ENCODE results near the gene ANO3. TPM values are rescaled to one million over a fixed set of nuclear protein-coding genes. Genes with fewer than 3 reads are reported as not detected.

Gene ANO3
- total RNA-seq, 4 donors from 2014 or later: 0.12 to 0.32 (median 0.19) TPM; not detected in 1

DNA sequence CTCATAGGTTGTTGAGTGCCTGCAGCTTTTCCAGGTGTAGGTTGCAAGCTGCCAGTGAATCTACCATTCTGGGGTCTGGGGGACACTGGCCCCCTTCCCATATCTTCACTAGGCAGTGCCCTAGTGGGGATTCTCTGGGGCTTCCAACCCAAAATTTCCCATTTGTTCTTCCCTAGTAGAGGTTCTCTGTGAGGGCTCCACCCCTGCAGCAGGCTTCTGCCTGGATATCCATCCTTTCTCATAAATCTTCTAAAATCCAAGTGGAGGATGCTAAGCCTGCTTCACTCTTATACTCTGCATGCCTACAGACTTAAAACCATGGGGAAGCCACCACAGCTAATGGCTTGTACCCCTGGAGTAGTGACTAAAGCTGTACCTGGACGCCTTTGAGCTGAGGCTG, 33.4 kb downstream of the ANO3 start:
- 95% methylated on average over 1 of the region's 1 CpG for WGBS, 2 donors
- TF ChIP-seq POLR2A (IDR thresholded peaks at IDR 0.05): no peak
- TF ChIP-seq, protein P1, sequence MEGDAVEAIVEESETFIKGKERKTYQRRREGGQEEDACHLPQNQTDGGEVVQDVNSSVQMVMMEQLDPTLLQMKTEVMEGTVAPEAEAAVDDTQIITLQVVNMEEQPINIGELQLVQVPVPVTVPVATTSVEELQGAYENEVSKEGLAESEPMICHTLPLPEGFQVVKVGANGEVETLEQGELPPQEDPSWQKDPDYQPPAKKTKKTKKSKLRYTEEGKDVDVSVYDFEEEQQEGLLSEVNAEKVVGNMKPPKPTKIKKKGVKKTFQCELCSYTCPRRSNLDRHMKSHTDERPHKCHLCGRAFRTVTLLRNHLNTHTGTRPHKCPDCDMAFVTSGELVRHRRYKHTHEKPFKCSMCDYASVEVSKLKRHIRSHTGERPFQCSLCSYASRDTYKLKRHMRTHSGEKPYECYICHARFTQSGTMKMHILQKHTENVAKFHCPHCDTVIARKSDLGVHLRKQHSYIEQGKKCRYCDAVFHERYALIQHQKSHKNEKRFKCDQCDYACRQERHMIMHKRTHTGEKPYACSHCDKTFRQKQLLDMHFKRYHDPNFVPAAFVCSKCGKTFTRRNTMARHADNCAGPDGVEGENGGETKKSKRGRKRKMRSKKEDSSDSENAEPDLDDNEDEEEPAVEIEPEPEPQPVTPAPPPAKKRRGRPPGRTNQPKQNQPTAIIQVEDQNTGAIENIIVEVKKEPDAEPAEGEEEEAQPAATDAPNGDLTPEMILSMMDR (IDR thresholded peaks at IDR 0.05): no peak
- DNase-seq (ENCODE audit: low spot score in 2 of 2): no peak
- H3K4me3 ChIP-seq (ENCODE audit: low read depth, poor library complexity, severe bottlenecking): no peak overlapping the region
- intact Hi-C loops (cut with DNase I; ENCODE audit: low total_unique reads): no loop called here

DNA sequence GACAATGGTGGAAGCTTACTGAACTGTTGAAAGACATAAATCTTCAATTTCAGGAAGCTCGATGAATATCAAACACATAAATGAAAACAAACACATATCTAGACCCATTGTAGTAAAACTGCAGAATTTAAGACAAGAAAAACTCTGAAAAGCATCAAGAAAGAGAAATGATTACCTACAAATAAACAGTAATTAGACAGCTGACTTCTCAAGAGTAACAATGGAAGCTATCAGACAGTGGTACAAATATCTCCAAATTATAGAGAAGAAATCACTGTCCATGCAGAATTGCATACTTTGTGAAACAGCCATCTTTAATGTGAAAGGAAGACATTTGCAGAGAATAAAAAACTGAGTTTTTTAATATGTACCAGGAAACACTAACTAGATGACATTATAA, 45.7 kb downstream of the ANO3 start:
- WGBS, 2 donors: 92 to 100% methylated on average over 1 of the region's 1 CpG
- TF ChIP-seq, protein P1 (IDR thresholded peaks at IDR 0.05): no peak
- TF ChIP-seq POLR2A (IDR thresholded peaks at IDR 0.05): no peak
- intact Hi-C loops (cut with DNase I; ENCODE audit: low total_unique reads): no loop called here
- no peak for DNase-seq (ENCODE audit: low spot score in 2 of 2)
- H3K4me3 ChIP-seq (ENCODE audit: low read depth, poor library complexity, severe bottlenecking): no peak overlapping the region

DNA sequence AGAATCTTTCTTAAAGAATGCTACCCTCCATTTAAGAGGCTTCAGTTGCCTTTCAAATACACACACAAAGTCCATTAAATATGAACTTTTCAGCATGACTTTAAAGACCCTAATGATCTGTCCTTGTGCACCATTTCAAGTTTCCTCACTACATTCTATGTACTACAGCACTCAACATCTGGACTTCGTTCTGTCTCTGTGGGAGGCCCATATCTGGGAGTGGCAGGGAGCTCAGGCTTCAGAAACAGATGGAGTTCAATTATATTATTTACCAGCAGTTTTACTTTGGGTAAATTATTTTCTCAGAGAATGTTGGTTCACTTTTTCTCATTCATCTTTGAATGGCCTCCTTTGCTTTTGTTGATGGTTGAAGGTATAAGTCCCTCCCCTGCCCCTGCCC, 67.4 kb downstream of the ANO3 start:
- 40 to 67% methylated on average over 1 of the region's 1 CpG for WGBS, 2 donors
- DNase-seq (ENCODE audit: low spot score in 2 of 2): no peak
- intact Hi-C loops (cut with DNase I; ENCODE audit: low total_unique reads): no loop called here
- no peak overlapping the region for H3K4me3 ChIP-seq (ENCODE audit: low read depth, poor library complexity, severe bottlenecking)
- TF ChIP-seq, protein P1 (IDR thresholded peaks at IDR 0.05): no peak
- TF ChIP-seq POLR2A (IDR thresholded peaks at IDR 0.05): no peak

DNA sequence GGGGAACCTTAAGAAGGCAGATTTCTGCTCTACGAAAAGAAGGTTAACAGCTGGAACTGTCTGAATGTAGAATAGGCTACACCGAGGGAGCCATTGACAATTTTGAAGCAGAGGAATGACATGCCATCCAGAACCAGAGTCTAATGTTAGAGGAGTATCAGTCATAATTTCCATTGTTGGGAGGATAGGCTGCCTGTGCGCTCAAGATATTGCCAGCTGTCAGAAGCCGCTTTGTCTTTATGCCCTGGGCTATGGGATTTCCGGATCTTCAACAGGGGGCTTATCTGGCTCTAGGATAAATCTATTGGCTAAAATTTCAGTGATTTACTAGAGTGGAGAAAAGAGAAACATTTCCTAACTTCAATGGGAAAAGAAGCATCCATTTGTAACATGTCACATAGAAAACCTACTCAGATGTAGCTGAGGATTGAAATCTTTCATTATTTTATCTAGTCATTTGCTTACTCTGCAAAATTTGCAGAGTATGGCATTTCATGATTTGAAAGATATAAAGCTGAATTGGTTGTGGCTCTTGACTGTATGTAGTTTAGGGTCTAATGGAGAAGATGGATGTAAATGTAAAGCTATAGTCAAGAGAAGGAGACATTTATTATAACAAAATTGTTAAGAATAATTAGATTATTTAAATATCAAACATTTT, 78.9 kb downstream of the ANO3 start:
- no peak for DNase-seq (ENCODE audit: low spot score in 2 of 2)
- intact Hi-C loops (cut with DNase I; ENCODE audit: low total_unique reads): no loop called here
- H3K4me3 ChIP-seq (ENCODE audit: low read depth, poor library complexity, severe bottlenecking): no peak overlapping the region
- TF ChIP-seq, protein P1 (IDR thresholded peaks at IDR 0.05): no peak
- TF ChIP-seq POLR2A (IDR thresholded peaks at IDR 0.05): no peak
- WGBS, 2 donors: 60 to 61% methylated on average over 5 of the region's 5 CpGs

DNA sequence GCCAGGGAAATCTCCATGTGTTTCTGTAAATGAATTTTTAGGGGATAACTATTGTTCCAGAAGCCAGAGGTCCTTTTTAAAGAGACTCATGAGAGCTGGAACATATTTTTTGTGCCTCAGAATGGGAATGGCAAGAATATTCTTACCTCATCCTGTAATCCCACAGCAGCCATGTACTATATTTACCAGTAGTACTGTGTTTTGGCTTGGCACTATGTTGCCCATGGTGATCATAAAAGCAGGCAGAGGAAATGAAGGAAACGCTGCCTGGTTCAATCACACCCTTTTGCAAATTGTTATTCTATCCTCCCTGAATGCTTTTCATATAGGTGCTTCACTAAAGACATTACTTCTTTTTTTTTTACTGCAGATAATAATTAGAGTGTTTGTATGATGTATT, 81.0 kb downstream of the ANO3 start:
- no peak for TF ChIP-seq POLR2A (IDR thresholded peaks at IDR 0.05)
- TF ChIP-seq, protein P1 (IDR thresholded peaks at IDR 0.05): no peak
- intact Hi-C loops (cut with DNase I; ENCODE audit: low total_unique reads): no loop called here
- no peak for DNase-seq (ENCODE audit: low spot score in 2 of 2)
- 18 to 28% methylated on average over 1 of the region's 1 CpG for WGBS, 2 donors
- no peak overlapping the region for H3K4me3 ChIP-seq (ENCODE audit: low read depth, poor library complexity, severe bottlenecking)

DNA sequence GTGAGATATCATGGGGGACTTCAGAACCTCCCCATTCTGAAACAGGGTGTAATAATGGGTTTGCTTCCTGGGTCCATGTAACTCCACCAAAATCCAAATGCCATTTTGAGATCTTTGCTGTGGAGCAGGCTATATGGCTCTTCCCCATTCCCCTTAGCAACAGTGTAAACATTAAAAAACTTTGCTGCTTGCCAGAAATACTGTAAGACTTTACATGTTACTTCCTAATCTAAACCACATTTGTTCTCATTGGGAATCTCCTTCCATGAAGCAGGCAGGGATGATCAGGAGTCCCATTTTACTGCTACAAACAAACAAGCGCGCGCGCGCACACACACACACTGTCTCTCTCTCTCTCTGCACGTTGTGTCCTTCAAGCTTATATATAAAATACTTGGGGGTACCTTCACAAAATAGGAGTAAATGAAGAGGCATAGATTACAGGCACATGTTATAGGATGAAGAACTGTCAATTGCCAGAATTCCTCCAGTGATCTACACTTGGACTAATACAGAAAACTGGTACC, 86.5 kb downstream of the ANO3 start:
- TF ChIP-seq, protein P1 (IDR thresholded peaks at IDR 0.05): no peak
- no peak for TF ChIP-seq POLR2A (IDR thresholded peaks at IDR 0.05)
- 68 to 74% methylated on average over 6 of the region's 6 CpGs for WGBS, 2 donors
- no peak for DNase-seq (ENCODE audit: low spot score in 2 of 2)
- no peak overlapping the region for H3K4me3 ChIP-seq (ENCODE audit: low read depth, poor library complexity, severe bottlenecking)
- intact Hi-C loops (cut with DNase I; ENCODE audit: low total_unique reads): no loop called here
